Testis (tissue), 2 donors: Measurements from ENCODE around the gene TOX3.

Source experiments
- POLR2A ChIP-seq: fragments of 450-650 bp; IDR thresholded peaks from one replicate; pipeline ENCODE4 v1.6.1; 2017; ENCODE audit warnings: antibody characterized with exemption, mild to moderate bottlenecking, moderate library complexity
- TF ChIP-seq, protein P1 (sequence below), 3 experiments: fragments of 450-650 bp in 2 of 3; fragments of 200-600 bp in 1 of 3; sonication (generic) in 1 of 3; IDR thresholded peaks; one replicate each; pipeline ENCODE4 v1.5.1; 2016 to 2019; ENCODE audit warnings: antibody characterized with exemption in 3 of 3, mild to moderate bottlenecking in 2 of 3, moderate library complexity in 1 of 3

DNA sequence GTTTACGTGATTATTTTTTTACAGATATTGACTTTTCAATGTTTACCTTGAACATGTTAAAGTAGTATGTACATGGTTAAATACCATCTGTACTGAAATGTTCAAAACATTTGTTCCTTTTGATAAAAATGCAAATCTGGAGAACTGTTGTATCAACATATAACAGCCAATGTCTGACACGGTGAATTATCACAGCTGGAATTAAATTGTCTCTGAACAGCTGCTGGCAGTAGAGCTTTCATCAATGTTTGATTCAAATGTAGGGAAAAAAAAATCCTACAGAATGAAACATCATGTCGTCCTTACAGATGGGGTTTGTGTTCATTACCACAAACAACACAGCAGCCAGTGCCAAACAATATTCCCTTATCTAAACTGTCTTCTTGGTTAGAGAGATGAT is 79.9 kb downstream of the TOX3 start:
- TF ChIP-seq, protein P1, sequence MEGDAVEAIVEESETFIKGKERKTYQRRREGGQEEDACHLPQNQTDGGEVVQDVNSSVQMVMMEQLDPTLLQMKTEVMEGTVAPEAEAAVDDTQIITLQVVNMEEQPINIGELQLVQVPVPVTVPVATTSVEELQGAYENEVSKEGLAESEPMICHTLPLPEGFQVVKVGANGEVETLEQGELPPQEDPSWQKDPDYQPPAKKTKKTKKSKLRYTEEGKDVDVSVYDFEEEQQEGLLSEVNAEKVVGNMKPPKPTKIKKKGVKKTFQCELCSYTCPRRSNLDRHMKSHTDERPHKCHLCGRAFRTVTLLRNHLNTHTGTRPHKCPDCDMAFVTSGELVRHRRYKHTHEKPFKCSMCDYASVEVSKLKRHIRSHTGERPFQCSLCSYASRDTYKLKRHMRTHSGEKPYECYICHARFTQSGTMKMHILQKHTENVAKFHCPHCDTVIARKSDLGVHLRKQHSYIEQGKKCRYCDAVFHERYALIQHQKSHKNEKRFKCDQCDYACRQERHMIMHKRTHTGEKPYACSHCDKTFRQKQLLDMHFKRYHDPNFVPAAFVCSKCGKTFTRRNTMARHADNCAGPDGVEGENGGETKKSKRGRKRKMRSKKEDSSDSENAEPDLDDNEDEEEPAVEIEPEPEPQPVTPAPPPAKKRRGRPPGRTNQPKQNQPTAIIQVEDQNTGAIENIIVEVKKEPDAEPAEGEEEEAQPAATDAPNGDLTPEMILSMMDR (IDR thresholded peaks at IDR 0.05): no peak
- TF ChIP-seq POLR2A: no peak
